Nephron progenitor cell (in vitro differentiated cells): Measurements from ENCODE around the gene RND3.
A peak's percentile ranks its signal among the peaks of the same experiment; 100 is the strongest.

Experiments used
- DNase-seq: peaks from one replicate; pipeline ENCODE4 v3.0.0; 2021
- H3K27ac Mint-ChIP-seq: 2 replicates; pipeline ENCODE4 v1.8.0; 2021; ENCODE audit warnings: mild to moderate bottlenecking, moderate library complexity, mixed read lengths
- H3K27me3 Mint-ChIP-seq: 2 replicates; pipeline ENCODE4 v1.8.0; 2021; ENCODE audit warnings: mild to moderate bottlenecking, low read depth, mixed read lengths; ENCODE audit not compliant: poor library complexity
- H3K36me3 Mint-ChIP-seq: 2 replicates; pipeline ENCODE4 v1.8.0; 2021; ENCODE audit warnings: low read depth, mixed read lengths
- H3K4me1 Mint-ChIP-seq: 2 replicates; pipeline ENCODE4 v1.8.0; 2021; ENCODE audit warnings: mixed read lengths
- H3K4me3 Mint-ChIP-seq: 2 replicates; pipeline ENCODE4 v1.8.0; 2021; ENCODE audit warnings: mild to moderate bottlenecking, moderate library complexity, mixed read lengths
- H3K9me3 Mint-ChIP-seq: 2 replicates; pipeline ENCODE4 v1.8.0; 2021; ENCODE audit warnings: mild to moderate bottlenecking, moderate library complexity, mixed read lengths
- TF ChIP-seq, protein P1 (sequence below): fragments of 200-600 bp; sonication (generic); IDR thresholded peaks from 2 replicates; pipeline ENCODE4 v1.5.0; 2021; ENCODE audit warnings: antibody characterized with exemption

The RND3 gene

DNA sequence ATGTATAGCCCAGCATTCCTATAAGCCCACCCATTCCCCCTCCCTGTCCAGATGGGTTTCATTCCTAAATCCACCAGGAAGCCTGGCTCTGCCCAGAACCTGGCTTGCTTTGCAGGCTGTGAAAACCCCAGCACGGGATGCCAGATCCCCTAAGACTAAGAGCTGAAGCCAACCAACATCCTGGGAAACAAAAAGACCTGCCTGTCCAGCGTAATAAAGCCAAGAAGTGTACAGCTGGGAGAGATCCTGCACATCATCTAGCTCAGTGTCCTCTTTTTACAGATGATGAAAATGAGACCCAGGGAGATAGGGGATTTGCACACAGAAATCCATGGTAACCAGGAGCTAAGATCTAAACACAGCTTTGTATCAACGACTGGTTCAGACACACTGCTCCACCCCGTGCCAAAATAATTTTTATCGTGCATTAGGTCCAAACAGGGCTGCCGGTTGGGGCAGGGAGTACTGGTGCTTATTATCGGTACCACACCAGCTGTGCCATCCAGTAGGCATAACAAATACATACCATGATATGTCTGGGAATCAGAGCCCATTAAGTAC, 2.9 kb downstream of the RND3 start:
- peak; percentile 5 for DNase-seq
- peaks cover 17% of the 10 kb centered on the region for H3K36me3 Mint-ChIP-seq
- H3K4me3 Mint-ChIP-seq = peak overlapping the region; percentile 96
- no peaks in the 10 kb centered on the region for H3K9me3 Mint-ChIP-seq
- H3K27ac Mint-ChIP-seq = no peak overlapping the region
- TF ChIP-seq, protein P1, sequence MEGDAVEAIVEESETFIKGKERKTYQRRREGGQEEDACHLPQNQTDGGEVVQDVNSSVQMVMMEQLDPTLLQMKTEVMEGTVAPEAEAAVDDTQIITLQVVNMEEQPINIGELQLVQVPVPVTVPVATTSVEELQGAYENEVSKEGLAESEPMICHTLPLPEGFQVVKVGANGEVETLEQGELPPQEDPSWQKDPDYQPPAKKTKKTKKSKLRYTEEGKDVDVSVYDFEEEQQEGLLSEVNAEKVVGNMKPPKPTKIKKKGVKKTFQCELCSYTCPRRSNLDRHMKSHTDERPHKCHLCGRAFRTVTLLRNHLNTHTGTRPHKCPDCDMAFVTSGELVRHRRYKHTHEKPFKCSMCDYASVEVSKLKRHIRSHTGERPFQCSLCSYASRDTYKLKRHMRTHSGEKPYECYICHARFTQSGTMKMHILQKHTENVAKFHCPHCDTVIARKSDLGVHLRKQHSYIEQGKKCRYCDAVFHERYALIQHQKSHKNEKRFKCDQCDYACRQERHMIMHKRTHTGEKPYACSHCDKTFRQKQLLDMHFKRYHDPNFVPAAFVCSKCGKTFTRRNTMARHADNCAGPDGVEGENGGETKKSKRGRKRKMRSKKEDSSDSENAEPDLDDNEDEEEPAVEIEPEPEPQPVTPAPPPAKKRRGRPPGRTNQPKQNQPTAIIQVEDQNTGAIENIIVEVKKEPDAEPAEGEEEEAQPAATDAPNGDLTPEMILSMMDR = no peak
- H3K4me1 Mint-ChIP-seq = peaks cover 30% of the 10 kb centered on the region
- no peaks in the 10 kb centered on the region for H3K27me3 Mint-ChIP-seq

DNA sequence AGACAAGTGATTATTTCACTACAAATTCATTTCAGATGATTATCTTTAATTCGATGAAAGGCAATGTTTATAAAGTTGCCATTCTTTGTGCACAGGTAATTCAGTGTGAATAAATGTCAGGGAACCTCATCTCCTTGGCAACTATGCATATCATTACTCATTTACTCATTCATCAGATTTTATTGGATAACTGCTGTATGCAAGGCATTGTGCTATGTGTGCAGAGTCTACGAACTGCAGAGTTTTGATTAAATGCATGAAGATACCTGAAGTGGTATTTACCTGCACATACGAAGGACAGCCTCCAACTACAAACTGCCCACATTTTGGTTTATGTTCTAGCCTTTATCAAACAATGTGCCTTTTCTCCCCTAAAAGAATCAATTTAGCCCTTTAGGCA, 3.5 kb downstream of the RND3 start:
- no peaks in the 10 kb centered on the region for H3K27me3 Mint-ChIP-seq
- no peak for DNase-seq
- peaks cover 17% of the 10 kb centered on the region for H3K36me3 Mint-ChIP-seq
- peak overlapping the region; percentile 96 for H3K4me3 Mint-ChIP-seq
- no peak overlapping the region for H3K27ac Mint-ChIP-seq
- peaks cover 36% of the 10 kb centered on the region for H3K4me1 Mint-ChIP-seq
- TF ChIP-seq, protein P1 = no peak
- H3K9me3 Mint-ChIP-seq = no peaks in the 10 kb centered on the region

- TF ChIP-seq, protein P1 = no peak
- no peak for DNase-seq
- Mint-ChIP-seq H3K4me3 (peak overlapping the region; percentile 18), H3K9me3 (no peaks in the 10 kb centered on the region), H3K36me3 (peaks cover 17% of the 10 kb centered on the region), H3K27me3 (no peaks in the 10 kb centered on the region), H3K27ac (no peak overlapping the region), H3K4me1 (peaks cover 40% of the 10 kb centered on the region)
These were observed 3.9 kb downstream of the RND3 start for GRCh38 chr2:150483532-150483931.

GRCh38 chr2:150482667-150483400, 4.6 kb downstream of the RND3 start:
- Mint-ChIP-seq H3K4me3 (no peak overlapping the region), H3K27ac (no peak overlapping the region), H3K27me3 (no peaks in the 10 kb centered on the region), H3K36me3 (peaks cover 17% of the 10 kb centered on the region), H3K4me1 (peaks cover 47% of the 10 kb centered on the region), H3K9me3 (no peaks in the 10 kb centered on the region)
- TF ChIP-seq, protein P1 = no peak
- DNase-seq = no peak

- Mint-ChIP-seq H3K27me3 (no peaks in the 10 kb centered on the region), H3K9me3 (no peaks in the 10 kb centered on the region), H3K4me1 (peaks cover 54% of the 10 kb centered on the region), H3K27ac (no peak overlapping the region), H3K36me3 (peaks cover 17% of the 10 kb centered on the region), H3K4me3 (no peak overlapping the region)
- no peak for DNase-seq
- TF ChIP-seq, protein P1 = no peak
These were observed 5.4 kb downstream of the RND3 start for GRCh38 chr2:150482111-150482510.
